HUES48 (cell line): ENCODE measurements around the gene HDHD3.

Source experiments
- H3K27ac ChIP-seq: one replicate; pipeline ENCODE4 v1.7.0; 2013; ENCODE audit warnings: low read depth, low read length, inconsistent platforms
- H3K27me3 ChIP-seq: 2 replicates; pipeline ENCODE4 v1.6.1; 2013; ENCODE audit warnings: mild to moderate bottlenecking, low read length; ENCODE audit not compliant: control insufficient read depth, insufficient read depth
- H3K36me3 ChIP-seq: 2 replicates; pipeline ENCODE4 v1.6.1; 2013; ENCODE audit warnings: low read length; ENCODE audit not compliant: control insufficient read depth, insufficient read depth
- H3K4me1 ChIP-seq: 2 replicates; pipeline ENCODE4 v1.6.1; 2013; ENCODE audit warnings: mild to moderate bottlenecking, low read length; ENCODE audit not compliant: control insufficient read depth, insufficient read depth
- H3K4me3 ChIP-seq: 2 replicates; pipeline ENCODE4 v1.5.1; 2013; ENCODE audit warnings: mild to moderate bottlenecking, low read depth, low read length
- H3K9ac ChIP-seq: 2 replicates; pipeline ENCODE4 v1.6.1; 2013; ENCODE audit warnings: mild to moderate bottlenecking, low read depth, low read length, moderate library complexity
- H3K9me3 ChIP-seq: 2 replicates; pipeline ENCODE4 v1.6.1; 2013; ENCODE audit warnings: low read length; ENCODE audit not compliant: control insufficient read depth, insufficient read depth

Gene HDHD3

DNA sequence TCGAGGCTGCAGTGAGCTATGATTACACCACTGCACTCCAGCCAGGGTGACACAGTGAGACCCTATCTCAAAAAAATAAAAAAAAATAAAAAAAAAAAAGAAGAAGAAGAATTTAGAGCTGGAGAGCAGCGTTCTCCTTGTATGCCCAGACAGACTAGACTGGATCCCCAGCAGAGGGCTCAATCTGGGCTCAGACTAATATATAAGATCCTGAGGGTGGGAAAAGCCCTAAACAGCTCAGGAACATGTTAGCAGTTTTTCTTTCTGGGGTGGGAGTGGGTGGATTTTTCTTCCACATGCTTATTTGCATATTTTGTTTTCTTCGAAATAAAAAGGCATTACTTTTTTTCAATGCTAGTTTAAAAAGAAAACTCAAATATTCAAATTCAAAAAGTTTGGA lies 28.3 kb downstream of the HDHD3 start:
- Histone ChIP-seq H3K9ac (no peak overlapping the region), H3K4me3 (no peak overlapping the region), H3K36me3 (no peaks in the 10 kb centered on the region), H3K27me3 (peaks cover 23% of the 10 kb centered on the region), H3K27ac (no peak overlapping the region), H3K4me1 (peaks cover 8% of the 10 kb centered on the region), H3K9me3 (no peaks in the 10 kb centered on the region)

DNA sequence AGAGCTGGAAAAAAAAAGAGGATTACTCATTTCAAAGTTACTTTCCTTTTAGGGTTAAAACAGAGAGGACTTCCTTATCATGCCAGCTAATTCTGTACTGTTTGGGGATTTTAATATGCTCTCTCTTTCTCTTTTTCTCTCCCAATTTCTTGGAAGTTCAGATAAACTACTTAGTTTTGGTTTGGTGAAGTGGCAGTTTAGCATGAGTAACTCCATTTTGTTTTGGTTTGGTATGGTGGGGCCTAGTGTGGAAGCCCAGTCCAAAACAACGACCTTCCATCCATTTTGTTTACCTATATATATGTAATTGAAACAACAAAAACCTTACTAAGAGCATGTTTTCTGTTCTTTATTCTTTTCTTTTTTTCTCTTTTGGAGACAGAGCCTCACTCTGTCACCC lies 31.1 kb downstream of the HDHD3 start:
- Histone ChIP-seq H3K9ac (no peak overlapping the region), H3K27ac (no peak overlapping the region), H3K4me3 (no peak overlapping the region), H3K4me1 (peaks cover 6% of the 10 kb centered on the region), H3K36me3 (no peaks in the 10 kb centered on the region), H3K9me3 (no peaks in the 10 kb centered on the region), H3K27me3 (peaks cover 31% of the 10 kb centered on the region)

DNA sequence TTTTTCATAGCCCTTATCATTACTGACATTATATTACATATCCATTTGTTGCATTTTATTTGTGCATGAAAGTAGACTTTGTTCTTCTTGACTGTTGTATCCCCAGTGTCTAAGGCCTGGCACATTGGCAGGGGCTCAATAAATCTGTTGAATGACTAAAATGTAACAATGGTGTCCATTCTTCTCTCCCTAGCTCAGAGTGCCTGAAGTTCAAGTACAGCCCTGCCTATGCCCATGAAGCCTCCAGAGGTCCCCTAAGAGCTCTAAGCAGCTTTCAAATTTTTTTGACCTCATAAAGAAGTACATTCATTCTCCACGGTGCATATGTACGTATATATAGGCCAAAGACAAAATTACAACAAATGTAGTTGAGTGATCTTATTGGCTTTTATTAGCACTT lies 31.6 kb downstream of the HDHD3 start:
- Histone ChIP-seq H3K9ac (no peak overlapping the region), H3K27me3 (peaks cover 26% of the 10 kb centered on the region), H3K4me1 (peaks cover 1% of the 10 kb centered on the region), H3K4me3 (no peak overlapping the region), H3K36me3 (no peaks in the 10 kb centered on the region), H3K9me3 (no peaks in the 10 kb centered on the region), H3K27ac (no peak overlapping the region)

DNA sequence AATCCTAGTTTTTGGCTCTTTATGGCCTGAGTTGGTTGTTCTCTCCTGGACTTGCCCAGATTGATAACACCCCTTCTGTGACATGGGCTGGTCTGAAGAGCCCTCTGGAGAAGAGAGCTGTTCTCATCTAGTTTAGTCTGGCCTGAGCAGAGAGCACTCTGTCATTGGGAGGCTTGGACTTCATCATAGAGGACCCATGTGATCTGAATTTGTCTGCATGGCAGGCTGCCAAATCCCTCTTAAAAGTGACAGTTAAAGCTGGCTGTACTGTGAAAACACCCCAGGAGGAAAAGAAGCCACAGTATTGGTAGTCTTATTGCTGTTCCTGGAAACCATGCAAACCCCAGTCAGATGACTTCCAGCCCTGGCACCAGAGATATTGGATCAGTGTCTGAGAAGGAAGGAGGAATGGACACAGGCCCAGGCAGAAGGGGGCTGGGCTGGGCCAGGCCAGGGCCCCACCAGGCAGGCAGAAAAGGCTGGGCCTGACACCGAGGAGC lies 33.0 kb downstream of the HDHD3 start:
- Histone ChIP-seq H3K27me3 (peaks cover 19% of the 10 kb centered on the region), H3K4me1 (no peaks in the 10 kb centered on the region; the same call in 1 of the 2 replicates), H3K27ac (no peak overlapping the region), H3K4me3 (no peak overlapping the region), H3K36me3 (no peaks in the 10 kb centered on the region), H3K9ac (no peak overlapping the region), H3K9me3 (no peaks in the 10 kb centered on the region)

DNA sequence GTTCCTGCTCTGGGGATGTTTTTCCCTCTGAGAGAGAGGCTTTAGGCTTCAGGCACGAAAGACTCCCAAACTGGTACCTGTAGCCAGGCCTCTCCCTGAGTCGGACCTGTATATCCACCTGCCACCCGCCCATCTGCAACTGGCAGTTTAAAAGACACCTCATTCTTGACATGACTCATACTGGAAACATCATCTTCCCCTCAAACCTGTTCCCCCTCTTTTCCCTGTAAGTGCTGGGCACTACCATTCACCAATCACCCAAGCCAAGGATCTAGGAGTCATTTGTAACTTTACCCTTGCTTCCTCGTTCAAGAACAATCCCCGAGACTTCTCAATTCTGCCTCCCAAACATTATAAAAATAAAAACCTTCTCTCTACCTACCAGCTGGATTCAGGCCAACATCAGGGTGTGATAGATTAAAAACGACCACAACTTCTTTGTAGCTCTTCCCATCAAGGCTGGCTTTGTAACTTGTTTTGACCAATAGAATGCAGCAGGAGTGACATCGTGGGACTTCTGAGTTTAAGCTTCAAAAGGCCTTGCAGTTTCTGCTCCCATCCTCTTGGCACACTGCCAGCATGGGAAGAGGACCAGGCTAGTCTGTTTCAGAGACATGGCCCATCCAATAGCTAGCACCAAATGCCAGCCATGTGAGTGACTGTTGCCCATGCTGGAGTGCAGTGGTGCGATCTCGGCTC lies 34.9 kb downstream of the HDHD3 start:
- Histone ChIP-seq H3K4me3 (no peak overlapping the region), H3K9me3 (no peaks in the 10 kb centered on the region), H3K27me3 (peaks cover 8% of the 10 kb centered on the region; the same call in 1 of the 2 replicates), H3K9ac (no peak overlapping the region), H3K4me1 (no peaks in the 10 kb centered on the region; the same call in 1 of the 2 replicates), H3K36me3 (no peaks in the 10 kb centered on the region), H3K27ac (no peak overlapping the region)

DNA sequence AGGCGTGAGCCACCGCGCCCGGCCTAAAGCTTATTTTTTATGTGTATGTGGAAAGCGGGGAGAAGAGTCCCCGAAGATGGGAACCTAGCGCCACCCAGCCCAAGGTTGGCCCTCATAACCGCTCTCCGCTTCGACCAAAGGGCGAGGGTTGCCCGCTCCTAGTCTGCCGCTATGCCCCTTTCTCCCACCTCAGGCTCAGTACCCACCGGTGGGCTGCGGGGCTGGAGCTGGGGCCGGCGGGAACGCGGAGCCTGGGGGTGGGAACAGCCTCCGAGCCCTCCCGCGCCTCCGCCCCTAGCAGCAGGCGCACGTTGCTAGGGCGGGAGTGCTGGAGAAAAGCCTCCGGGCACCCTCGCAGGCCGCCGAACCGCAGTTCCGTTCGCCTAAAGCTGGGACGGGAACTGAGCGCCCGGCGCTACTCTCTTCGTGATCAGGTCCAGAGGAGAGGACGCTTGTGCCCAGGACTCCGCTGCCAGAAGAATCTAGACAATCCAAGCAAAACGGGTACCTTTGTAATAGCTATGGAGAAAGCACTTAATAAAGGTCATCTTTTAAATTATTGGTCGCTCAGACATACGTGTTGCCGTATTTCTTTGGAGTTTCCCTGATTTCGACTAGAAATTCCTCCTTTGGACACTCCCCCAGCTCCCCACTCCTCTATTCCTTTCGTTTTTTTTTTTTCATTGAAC lies 36.6 kb downstream of the HDHD3 start, which contains the start of gene WDR31:
Gene WDR31, minus strand, starts transcription at position 265 of the 689 bp plus-strand sequence. CDS start 8,253 bp downstream, outside the sequence.
- H3K4me1 ChIP-seq, result no peaks in the 10 kb centered on the region; the same call in 1 of the 2 replicates
- peak within 1 kb of the TSS; percentile 57; the same call in 1 of the 2 replicates for H3K9ac ChIP-seq
- no peaks in the 10 kb centered on the region for H3K36me3 ChIP-seq
- H3K27me3 ChIP-seq, result peaks cover 8% of the 10 kb centered on the region; the same call in 1 of the 2 replicates
- peak within 1 kb of the TSS; percentile 88 for H3K4me3 ChIP-seq
- H3K9me3 ChIP-seq, result no peaks in the 10 kb centered on the region
- H3K27ac ChIP-seq, result peak within 1 kb of the TSS; percentile 81

DNA sequence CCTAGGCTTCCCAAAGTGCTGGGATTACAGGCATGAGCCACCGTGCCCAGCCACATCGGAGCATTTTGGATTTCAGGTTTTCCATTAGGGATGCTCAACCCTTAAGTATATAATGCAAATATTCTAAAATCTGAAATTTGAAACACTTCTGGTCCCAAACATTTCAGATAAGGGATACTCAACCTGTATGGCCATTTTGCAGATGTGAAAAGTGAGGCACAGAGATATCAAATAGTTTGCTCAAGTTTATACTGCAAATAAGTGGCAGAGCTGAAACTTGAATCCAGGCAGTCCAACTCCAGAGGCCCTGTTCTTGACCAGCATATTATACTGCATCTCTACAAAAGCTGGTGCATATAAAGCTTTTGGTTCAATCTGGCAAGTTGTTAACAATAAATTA lies 39.1 kb downstream of the HDHD3 start:
- Histone ChIP-seq H3K4me1 (no peaks in the 10 kb centered on the region; the same call in 1 of the 2 replicates), H3K9me3 (no peaks in the 10 kb centered on the region), H3K9ac (no peak overlapping the region), H3K27ac (no peak overlapping the region), H3K4me3 (no peak overlapping the region), H3K27me3 (peaks cover 8% of the 10 kb centered on the region; the same call in 1 of the 2 replicates), H3K36me3 (no peaks in the 10 kb centered on the region)

DNA sequence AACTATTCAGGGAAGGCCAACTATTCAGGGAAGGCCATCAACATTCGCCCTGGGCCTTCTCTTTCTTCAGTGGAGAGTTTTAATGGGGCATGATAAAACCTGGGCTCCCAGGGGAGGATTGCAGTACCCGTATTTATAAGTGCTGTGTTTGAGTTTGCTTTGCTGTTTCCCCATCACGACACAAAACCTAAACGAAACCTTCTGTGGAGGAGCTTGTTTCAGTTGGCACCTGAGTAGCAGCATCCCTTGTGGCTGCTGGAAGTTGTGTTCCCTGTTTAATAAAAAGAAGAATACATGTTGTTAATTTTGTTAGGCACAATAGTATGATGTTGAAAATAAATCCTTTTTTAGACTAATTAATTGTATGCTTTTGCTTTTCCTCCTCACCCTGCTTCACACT lies 45.0 kb downstream of the HDHD3 start:
- Histone ChIP-seq H3K27ac (no peak overlapping the region), H3K27me3 (no peaks in the 10 kb centered on the region), H3K9me3 (no peaks in the 10 kb centered on the region), H3K4me3 (no peak overlapping the region), H3K9ac (no peak overlapping the region), H3K4me1 (no peaks in the 10 kb centered on the region), H3K36me3 (no peaks in the 10 kb centered on the region)

DNA sequence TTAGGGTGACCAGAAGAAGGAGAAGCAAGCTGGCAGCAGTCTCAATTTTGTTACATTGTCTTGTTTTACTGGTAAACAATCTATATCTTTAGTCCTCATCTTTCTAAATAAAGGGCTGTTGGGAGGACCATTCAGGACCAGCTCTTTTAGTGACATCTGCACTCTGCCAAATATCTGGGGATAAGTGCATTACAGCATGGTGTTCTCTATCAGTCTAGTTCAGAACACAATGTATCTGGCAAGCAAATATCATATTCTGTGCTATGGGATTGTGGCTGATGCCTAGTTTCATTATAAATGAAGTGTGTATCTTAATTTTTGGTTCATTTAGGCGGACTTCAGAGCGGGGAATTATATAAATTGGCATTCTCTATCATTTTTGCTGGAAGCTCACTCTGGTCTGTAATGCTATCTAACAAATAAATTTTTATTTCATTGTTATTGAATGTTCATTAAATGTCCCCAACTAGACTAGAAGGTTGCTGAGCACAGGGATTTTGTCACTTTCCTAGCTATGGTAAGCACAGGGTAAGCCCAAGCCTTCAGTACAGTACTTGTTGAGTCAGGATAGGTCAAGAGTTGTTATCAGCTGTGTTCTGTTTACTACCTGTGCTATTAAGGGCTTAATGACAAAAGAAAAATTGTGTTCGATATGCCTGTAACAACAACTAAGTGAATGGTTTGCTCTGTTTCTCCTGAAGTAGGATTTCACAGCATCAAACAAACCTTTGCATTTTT lies 48.6 kb downstream of the HDHD3 start:
- no peak overlapping the region for H3K9ac ChIP-seq
- no peaks in the 10 kb centered on the region for H3K9me3 ChIP-seq
- no peaks in the 10 kb centered on the region for H3K36me3 ChIP-seq
- no peak overlapping the region for H3K27ac ChIP-seq
- H3K4me3 ChIP-seq, result no peak overlapping the region
- H3K27me3 ChIP-seq, result no peaks in the 10 kb centered on the region
- no peaks in the 10 kb centered on the region for H3K4me1 ChIP-seq

DNA sequence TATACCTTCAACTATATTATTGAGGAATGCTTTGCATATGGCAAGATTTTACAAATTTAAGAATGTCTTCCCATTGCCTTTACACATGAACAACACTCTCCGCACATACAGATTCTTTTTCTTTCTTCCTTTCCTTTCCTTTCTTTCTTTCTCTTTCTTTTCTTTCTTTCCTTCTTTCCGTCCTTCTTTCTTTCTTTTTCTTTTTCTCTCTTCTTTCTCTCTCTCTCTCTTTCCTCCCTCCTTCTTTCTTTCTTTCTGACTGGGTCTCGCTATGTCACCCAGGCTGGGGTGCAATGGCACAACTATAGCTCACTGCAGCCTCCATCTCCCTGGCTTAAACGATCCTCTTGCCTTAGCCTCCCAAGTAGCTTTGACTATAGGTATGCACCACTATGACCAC lies 50.6 kb downstream of the HDHD3 start:
- Histone ChIP-seq H3K27me3 (no peaks in the 10 kb centered on the region), H3K9ac (no peak overlapping the region), H3K9me3 (no peaks in the 10 kb centered on the region), H3K27ac (no peak overlapping the region), H3K4me1 (no peaks in the 10 kb centered on the region), H3K4me3 (no peak overlapping the region), H3K36me3 (no peaks in the 10 kb centered on the region)
